Progenitor cell of endocrine pancreas (in vitro differentiated cells): ENCODE data around the gene RASA4B. TPM values are rescaled to one million over a fixed set of nuclear protein-coding genes. Genes with fewer than 3 reads are reported as not detected.
A peak's percentile ranks its signal among the peaks of the same experiment; 100 is the strongest.
"Not testable (repeated sequence)": the region's sequence is repeated elsewhere in the genome, so short reads cannot be mapped to it uniquely, and the experiment has no call there.

Experiments used
- DNase-seq: peaks from one replicate; pipeline ENCODE4 v3.0.0; 2021; ENCODE audit warnings: low spot score; ENCODE audit not compliant: unreplicated experiment
- H3K27ac Mint-ChIP-seq: 2 replicates; pipeline ENCODE4 v1.8.0; 2021; ENCODE audit warnings: mild to moderate bottlenecking, moderate library complexity, mixed read lengths
- H3K27me3 Mint-ChIP-seq: 2 replicates; pipeline ENCODE4 v1.8.0; 2021; ENCODE audit warnings: mixed read lengths
- H3K36me3 Mint-ChIP-seq: 2 replicates; pipeline ENCODE4 v1.8.0; 2022; ENCODE audit warnings: mixed read lengths; ENCODE audit not compliant: insufficient read depth
- H3K4me1 Mint-ChIP-seq: 2 replicates; pipeline ENCODE4 v1.8.0; 2021; ENCODE audit warnings: low read depth, mixed read lengths
- H3K4me3 Mint-ChIP-seq: 2 replicates; pipeline ENCODE4 v1.8.0; 2021; ENCODE audit warnings: low read depth, mild to moderate bottlenecking, moderate library complexity, mixed read lengths
- H3K9me3 Mint-ChIP-seq: 2 replicates; pipeline ENCODE4 v1.8.0; 2021; ENCODE audit warnings: low read depth, mixed read lengths
- long read RNA-seq: library from polyadenylated mRNA; unstranded; transcript quantifications from one replicate; pipeline ENCODE4 v2.0.0, GENCODE V29; 2020
- total RNA-seq: library from RNA; stranded (reverse); gene quantifications from 2 replicates; pipeline ENCODE4 v1.2.1, GENCODE V29; 2021

The RASA4B gene
- 8.7 and 10.8 TPM in 2 replicates for total RNA-seq
- long read RNA-seq = 0 reads

- H3K4me1 Mint-ChIP-seq, DNase-seq, H3K36me3 Mint-ChIP-seq, H3K27me3 Mint-ChIP-seq, H3K9me3 Mint-ChIP-seq, H3K27ac Mint-ChIP-seq: not testable (repeated sequence)
- peak within 1 kb of the TSS; percentile 33 for H3K4me3 Mint-ChIP-seq
Measured at GRCh38 chr7:102517550-102518147, at the start of gene RASA4B. RASA4B (minus strand) TSS chr7:102517777; CDS start chr7:102517710, 67 bp downstream.

DNA sequence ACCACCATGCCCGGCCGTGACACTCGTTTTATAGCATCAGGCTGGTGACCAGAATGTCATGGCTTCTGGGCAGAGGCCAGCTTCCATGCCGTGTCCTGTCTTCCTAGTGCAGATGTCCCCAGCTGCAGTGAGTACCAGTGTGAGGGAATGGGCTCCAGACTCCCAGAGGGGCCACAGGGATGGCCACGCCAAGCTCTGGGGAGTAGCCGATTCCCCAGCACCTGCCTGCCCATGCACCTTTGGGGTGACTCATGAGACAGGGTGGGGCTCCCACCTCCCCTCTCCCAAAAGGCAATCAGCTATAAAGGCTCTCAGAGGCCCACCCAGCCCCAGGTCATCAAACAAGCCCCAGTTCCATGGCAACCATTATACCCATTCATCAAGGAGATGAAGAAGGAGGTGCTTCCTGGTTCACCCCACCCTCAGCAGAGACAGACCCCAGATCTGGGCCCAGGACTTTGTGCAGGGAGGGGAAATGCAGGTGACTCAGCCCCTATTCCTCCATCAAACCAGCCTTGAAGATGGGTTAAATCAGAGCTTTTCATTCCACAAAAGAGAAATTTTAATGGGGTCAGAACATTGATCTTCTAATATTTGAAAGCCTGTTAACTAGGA is 33.3 kb upstream of the RASA4B start, which contains the start of gene SPDYE2:
Gene SPDYE2, plus strand, starts transcription at position 419 of the 615 bp plus-strand sequence. CDS start 2,030 bp downstream, outside the sequence.
- not testable (repeated sequence) for H3K36me3 Mint-ChIP-seq, H3K4me3 Mint-ChIP-seq, H3K27me3 Mint-ChIP-seq

GRCh38 chr7:102546353-102546752 is 28.8 kb upstream of the RASA4B start:
- not testable (repeated sequence) for H3K4me1 Mint-ChIP-seq, H3K9me3 Mint-ChIP-seq, H3K27me3 Mint-ChIP-seq, DNase-seq, H3K36me3 Mint-ChIP-seq, H3K27ac Mint-ChIP-seq, H3K4me3 Mint-ChIP-seq

More for the DNA sequence above, 33.3 kb upstream of the RASA4B start, which contains the start of gene SPDYE2:
- not testable (repeated sequence) for H3K9me3 Mint-ChIP-seq, DNase-seq, H3K27ac Mint-ChIP-seq, H3K4me1 Mint-ChIP-seq

DNA sequence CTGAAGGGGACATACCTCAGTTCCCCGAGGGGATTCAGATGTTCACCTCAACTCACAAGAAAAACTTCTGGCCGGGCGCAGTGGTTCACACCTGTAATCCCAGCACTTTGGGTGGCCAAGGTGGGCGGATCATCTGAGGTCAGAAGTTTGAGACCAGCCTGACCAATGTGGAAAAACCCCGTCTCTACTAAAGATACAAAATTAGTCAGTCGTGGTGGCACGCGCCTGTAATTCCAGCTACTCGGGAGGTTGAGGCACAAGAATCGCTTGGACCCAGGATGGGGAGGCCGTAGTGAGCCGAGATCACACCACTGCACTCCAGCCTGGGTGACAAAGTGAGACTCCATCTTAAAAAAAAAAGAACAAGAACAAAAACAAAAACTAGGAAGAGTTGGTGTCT is 27.7 kb upstream of the RASA4B start:
- not testable (repeated sequence) for H3K36me3 Mint-ChIP-seq, H3K9me3 Mint-ChIP-seq, H3K27ac Mint-ChIP-seq

GRCh38 chr7:102544372-102544771 is 26.8 kb upstream of the RASA4B start:
- H3K4me1 Mint-ChIP-seq, DNase-seq, H3K27ac Mint-ChIP-seq, H3K36me3 Mint-ChIP-seq, H3K27me3 Mint-ChIP-seq, H3K9me3 Mint-ChIP-seq, H3K4me3 Mint-ChIP-seq: not testable (repeated sequence)

More for the DNA sequence above, 27.7 kb upstream of the RASA4B start:
- not testable (repeated sequence) for H3K4me1 Mint-ChIP-seq, DNase-seq, H3K4me3 Mint-ChIP-seq, H3K27me3 Mint-ChIP-seq

GRCh38 chr7:102543596-102543995 is 26.0 kb upstream of the RASA4B start, which contains the start of gene UPK3BL2:
UPK3BL2 (minus strand) TSS chr7:102543696; CDS start chr7:102543636, 60 bp downstream.
- H3K4me1 Mint-ChIP-seq, H3K36me3 Mint-ChIP-seq, H3K27me3 Mint-ChIP-seq, H3K4me3 Mint-ChIP-seq, H3K9me3 Mint-ChIP-seq, H3K27ac Mint-ChIP-seq, DNase-seq: not testable (repeated sequence)

DNA sequence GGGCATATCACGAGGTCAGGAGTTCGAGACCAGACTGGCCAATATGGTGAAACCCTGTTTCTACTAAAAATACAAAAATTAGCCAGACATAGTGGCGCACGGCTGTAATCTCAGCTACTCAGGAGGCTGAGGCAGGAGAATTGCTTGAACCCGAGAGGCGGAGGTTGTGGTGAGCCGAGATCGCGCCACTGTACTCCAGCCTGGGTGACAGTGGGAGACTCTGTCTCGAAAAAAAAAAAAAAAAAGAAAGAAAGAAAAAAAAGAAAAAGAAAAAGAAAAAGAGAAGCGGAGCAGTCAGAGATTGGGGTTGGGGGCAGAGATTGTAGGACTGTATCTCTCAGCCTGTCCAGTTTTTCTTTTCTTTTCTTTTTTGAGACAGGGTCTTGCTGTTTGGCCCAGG is 25.2 kb upstream of the RASA4B start:
- not testable (repeated sequence) for H3K27me3 Mint-ChIP-seq, DNase-seq, H3K4me1 Mint-ChIP-seq, H3K36me3 Mint-ChIP-seq, H3K27ac Mint-ChIP-seq, H3K9me3 Mint-ChIP-seq, H3K4me3 Mint-ChIP-seq

DNA sequence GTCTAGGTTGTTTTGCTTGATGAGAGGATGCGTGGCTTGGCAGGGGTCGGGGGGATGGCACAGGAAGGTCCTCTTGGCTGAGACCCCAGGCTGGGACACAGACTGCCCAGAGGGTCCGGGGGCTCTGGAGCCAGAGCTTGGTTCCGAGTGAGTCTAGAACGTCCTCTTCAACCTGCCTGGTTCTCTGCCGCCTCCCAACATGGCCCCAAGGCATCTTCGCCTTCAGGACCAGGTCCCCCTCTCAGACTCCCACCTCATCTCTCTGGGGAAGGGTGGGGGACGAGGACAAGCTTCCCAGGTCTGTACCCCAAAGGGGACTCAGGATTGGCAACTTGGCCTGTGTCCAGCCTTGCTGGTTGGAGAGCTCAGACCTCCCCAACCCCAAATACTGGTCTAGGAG is 24.5 kb upstream of the RASA4B start:
- H3K4me3 Mint-ChIP-seq, H3K27ac Mint-ChIP-seq, H3K36me3 Mint-ChIP-seq, H3K4me1 Mint-ChIP-seq, H3K9me3 Mint-ChIP-seq, DNase-seq, H3K27me3 Mint-ChIP-seq: not testable (repeated sequence)

DNA sequence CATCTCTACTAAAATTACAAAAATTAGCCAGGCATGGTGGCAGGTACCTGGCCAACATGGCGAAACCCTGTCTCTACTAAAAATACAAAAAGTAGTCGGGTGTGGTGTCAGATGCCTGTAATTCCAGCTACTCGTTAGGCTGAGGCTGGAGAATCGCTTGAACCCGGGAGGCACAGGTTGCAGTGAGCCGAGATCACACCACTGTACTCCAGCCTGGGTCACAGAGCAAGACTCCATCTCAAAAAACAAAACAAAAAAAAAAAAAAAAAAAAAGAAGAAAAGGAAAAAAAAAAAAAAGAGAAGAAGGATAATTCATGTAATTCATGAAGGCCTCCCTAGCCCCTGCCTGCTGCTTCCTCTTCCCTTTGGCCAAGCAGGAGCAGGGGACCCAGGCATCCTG is 23.0 kb upstream of the RASA4B start:
- not testable (repeated sequence) for H3K9me3 Mint-ChIP-seq, H3K27me3 Mint-ChIP-seq, DNase-seq, H3K36me3 Mint-ChIP-seq, H3K4me3 Mint-ChIP-seq, H3K4me1 Mint-ChIP-seq, H3K27ac Mint-ChIP-seq

DNA sequence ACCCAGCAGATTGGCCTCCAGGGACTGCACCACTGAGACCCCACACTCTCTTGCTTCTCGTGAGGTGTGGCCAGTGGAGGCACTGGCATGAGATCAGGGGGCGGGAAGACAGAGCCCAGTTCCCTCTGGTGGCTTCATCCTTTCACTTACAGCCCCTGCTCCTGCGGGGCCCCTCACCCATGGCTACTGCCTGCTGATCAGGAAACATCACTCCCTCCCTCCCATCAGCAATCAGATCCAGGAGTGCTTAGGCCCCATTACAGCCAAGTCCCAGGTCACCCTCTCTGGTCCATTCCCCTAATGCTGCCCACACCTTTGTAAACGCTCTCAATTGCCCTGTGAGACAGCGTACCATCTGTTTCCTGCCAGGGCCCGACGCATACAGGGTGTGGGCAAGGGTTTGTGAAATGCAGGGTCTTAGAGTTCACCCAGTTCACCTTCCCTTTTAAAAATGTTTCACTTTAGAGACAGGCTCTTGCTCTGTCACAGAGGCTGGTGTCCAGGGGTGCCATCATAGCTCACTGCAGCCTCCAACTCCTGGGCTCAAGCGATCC is 17.6 kb upstream of the RASA4B start:
- not testable (repeated sequence) for H3K27me3 Mint-ChIP-seq, DNase-seq, H3K4me3 Mint-ChIP-seq, H3K9me3 Mint-ChIP-seq, H3K36me3 Mint-ChIP-seq, H3K4me1 Mint-ChIP-seq, H3K27ac Mint-ChIP-seq

GRCh38 chr7:102532127-102532526 is 14.6 kb upstream of the RASA4B start:
- not testable (repeated sequence) for H3K27me3 Mint-ChIP-seq, H3K4me3 Mint-ChIP-seq, H3K27ac Mint-ChIP-seq, DNase-seq, H3K9me3 Mint-ChIP-seq, H3K4me1 Mint-ChIP-seq, H3K36me3 Mint-ChIP-seq

GRCh38 chr7:102531583-102531982 is 14.0 kb upstream of the RASA4B start:
- H3K4me3 Mint-ChIP-seq, H3K27ac Mint-ChIP-seq, H3K4me1 Mint-ChIP-seq, H3K9me3 Mint-ChIP-seq, H3K36me3 Mint-ChIP-seq, H3K27me3 Mint-ChIP-seq, DNase-seq: not testable (repeated sequence)
